Activated CD4-positive, alpha-beta T cell treated with anti-CD3 and anti-CD28 coated beads, Interleukin-2, amount 50 U/mL, for 1 hour (primary cell): ENCODE measurements around the gene SLC16A4.
A peak's percentile ranks its signal among the peaks of the same experiment; 100 is the strongest.
"Not testable (repeated sequence)": the region's sequence is repeated elsewhere in the genome, so short reads cannot be mapped to it uniquely, and the experiment has no call there.

Source experiments
- DNase-seq: peaks from one replicate; pipeline ENCODE4 v3.0.0-alpha.2; 2020

Gene SLC16A4

GRCh38 chr1:110407260-110408210, 16.7 kb upstream of the SLC16A4 start, which contains the start of gene LAMTOR5:
LAMTOR5 (minus strand) TSS chr1:110407694; CDS start chr1:110407620, 74 bp downstream.
- DNase-seq = peak; percentile 90

- not testable (repeated sequence) for DNase-seq
These were observed 15.6 kb upstream of the SLC16A4 start for GRCh38 chr1:110406407-110406806.

GRCh38 chr1:110404401-110404800, 13.6 kb upstream of the SLC16A4 start:
- DNase-seq = no peak

DNA sequence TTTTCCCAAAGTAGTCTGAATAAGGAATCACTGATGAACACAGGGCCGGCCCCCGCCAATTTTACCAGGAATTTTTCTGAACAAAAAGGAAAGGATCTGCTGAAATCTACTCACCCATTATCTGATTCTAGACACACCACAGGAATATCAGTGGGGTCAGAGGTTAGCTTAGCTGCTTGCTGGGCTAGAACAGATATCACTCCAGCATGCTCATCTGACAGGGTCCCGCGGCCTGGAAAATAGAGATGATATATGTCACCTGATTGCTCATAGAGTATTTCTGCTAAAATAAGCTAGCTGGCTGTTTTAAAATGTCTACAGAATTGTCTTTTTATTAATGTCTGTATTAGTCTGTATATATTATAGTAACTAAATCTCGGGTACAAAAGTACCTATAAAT, 13.0 kb upstream of the SLC16A4 start:
- DNase-seq = no peak

DNA sequence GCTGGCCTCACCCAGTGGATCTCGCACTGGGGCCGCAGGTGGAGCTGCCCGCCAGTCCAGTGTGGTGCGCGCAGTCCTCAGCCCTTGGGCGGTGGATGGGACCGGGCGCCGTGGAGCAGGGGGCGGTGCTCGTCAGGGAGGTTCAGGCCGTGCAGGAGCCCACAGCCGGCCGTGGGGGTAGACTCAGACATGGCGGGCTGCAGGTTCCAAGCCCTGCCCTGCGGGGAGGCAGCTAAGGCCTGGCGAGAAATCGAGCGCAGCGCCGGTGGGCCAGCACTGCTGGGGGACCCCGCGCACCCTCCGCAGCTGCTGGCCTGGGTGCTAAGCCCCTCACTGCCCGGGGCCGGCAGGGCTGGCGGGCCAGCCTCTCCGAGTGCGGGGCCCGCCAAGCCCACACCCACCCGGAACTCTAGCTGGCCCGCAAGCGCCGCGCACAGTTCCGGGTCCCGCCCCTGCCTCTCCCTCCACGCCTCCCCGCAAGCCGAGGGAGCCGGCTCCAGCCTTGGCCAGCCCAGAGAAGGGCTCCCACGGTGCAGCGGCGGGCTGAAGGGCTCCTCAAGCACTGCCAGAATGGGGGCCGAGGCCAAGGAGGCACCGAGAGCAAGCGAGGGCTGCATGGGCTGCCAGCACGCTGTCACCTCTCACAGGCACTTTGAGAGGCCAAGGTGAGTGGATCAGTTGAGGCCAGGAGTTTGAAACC, 5.6 kb upstream of the SLC16A4 start:
- DNase-seq = not testable (repeated sequence)

GRCh38 chr1:110394493-110394820, 3.6 kb upstream of the SLC16A4 start:
- DNase-seq = no peak

- DNase-seq = no peak
These were observed 3.1 kb upstream of the SLC16A4 start for GRCh38 chr1:110393691-110394492.

GRCh38 chr1:110393286-110393685, 2.5 kb upstream of the SLC16A4 start:
- DNase-seq = no peak

- no peak for DNase-seq
These were observed 730 bp downstream of the SLC16A4 start for GRCh38 chr1:110390096-110390495.

DNA sequence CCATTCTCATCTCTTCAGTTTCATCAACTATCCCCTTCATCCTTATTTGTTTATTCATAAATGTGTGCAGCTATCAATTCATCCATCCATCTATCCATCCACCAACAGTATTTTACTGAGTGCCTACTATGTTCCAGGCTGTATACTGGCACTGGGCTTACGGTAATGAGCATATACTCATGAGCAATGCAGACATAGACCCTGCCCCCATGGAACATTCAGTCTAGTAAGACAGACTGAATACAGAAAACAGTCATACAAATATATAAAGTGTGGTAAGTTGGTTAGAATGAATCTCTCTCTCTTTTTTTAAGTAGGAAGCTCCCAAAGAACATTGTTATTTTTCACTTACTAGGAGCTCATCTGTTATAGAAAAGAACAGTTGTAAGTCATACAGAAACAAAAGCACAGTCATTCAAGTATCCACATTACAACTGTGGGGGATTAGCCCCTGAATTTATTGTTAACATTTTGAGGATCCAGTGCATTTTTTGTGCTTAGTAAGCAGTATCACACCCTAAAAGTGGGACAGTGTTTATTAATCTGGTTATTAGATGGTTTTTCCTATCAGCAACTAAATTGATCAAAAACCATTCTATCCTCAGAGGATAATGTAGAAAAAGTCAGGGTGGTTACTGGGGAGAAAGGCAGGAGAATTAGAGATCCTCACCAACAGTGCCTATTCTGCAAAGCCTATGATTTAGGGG, 3.6 kb downstream of the SLC16A4 start:
- no peak for DNase-seq

- DNase-seq = no peak
These were observed 5.5 kb downstream of the SLC16A4 start for GRCh38 chr1:110385369-110385768.

DNA sequence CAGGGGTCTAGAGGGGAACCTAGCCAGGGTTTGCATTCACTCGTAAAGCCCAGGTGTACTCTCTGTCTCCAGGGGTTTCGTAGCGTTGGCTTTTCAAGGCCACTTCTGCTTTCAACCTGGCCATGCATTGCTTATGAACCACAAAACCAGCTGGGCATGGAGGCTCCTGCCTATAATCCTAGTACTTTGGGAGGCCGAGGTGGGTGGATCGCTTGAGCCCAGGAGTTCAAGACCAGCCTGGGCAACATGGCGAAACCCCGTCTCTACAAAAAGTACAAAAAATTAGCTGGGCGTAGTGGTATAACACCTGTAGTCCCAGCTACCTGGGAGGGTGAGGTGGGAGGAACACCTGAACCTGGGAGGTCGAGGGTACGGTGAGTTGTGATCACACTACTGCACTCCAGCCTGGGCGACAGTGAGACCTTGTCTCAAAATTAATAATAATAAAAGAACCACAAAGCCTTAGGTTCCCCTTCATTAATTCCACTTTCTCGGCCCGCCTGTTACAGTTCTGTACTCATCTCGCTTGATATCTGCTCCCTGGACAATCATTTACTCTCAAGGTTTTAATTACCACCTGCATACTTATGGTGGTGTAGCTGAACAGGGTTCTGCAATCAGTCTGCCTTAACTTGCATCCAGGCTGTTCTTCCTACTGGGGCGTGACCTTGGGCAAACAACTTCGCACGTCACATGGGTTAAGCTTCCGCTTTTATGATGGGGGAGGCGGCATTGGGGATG, 6.1 kb downstream of the SLC16A4 start:
- no peak for DNase-seq

GRCh38 chr1:110383251-110383990, 7.4 kb downstream of the SLC16A4 start:
- DNase-seq = no peak

GRCh38 chr1:110380672-110381283, 10.0 kb downstream of the SLC16A4 start:
- no peak for DNase-seq

- no peak for DNase-seq
These were observed 15.3 kb downstream of the SLC16A4 start for GRCh38 chr1:110375490-110375889.

GRCh38 chr1:110370827-110371226, 20.0 kb downstream of the SLC16A4 start:
- DNase-seq = no peak

GRCh38 chr1:110364221-110364620, 26.6 kb downstream of the SLC16A4 start:
- no peak for DNase-seq

DNA sequence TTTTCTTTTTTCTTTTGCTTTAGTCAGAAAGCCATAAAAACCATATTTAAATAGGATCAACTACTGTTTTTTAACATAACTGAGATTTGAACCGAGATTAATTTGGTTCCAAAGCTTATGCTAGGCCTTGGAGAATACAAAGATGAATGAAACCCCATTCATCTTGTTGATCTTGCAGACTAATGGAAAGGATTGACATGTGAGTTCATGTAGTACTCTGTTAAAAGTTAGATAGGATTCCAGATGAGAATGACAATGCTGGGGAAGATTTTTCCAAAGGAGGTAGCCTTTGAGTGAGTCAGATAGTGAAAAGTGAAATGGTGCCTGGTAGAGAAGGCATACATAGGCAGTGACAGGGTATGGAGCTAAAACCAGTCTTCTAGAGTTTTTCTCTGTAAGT, 29.0 kb downstream of the SLC16A4 start:
- no peak for DNase-seq

DNA sequence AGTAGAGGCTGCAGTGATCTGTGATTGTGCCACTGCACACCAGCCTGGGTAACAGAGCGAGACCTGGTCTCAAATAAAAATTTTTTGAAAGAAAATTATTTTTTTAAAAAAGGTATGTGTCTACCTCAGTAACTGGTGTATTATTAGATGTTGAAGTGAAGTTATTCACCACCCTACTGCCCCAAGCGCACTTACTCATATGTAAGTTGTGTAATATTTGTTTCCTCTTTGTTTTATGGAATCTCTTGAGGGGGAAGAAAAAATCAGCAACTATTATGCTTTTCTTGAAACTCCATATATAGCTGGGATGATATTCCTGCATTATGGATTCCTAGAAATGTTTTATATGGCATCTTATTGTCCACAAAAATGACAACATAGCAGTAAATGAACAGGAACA, 30.4 kb downstream of the SLC16A4 start:
- no peak for DNase-seq

DNA sequence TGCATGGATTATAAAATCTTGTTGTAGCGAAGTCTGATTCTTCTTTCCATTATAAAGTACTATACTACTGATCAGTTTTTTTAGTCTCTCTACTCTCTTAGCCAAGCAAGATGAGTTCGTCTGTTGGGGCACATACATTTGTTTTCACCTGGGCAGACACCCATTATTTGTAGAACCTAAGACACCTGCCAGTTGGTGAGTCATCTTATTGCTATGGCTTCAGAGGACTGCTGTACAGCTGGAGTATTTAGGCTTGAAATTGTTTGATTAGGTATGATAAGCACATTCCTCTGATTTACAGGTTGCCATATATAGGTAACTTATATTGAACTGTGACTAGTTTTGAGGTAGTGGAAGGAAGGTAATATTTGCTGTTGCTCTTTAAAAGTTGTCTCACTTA, 34.4 kb downstream of the SLC16A4 start:
- DNase-seq = no peak

DNA sequence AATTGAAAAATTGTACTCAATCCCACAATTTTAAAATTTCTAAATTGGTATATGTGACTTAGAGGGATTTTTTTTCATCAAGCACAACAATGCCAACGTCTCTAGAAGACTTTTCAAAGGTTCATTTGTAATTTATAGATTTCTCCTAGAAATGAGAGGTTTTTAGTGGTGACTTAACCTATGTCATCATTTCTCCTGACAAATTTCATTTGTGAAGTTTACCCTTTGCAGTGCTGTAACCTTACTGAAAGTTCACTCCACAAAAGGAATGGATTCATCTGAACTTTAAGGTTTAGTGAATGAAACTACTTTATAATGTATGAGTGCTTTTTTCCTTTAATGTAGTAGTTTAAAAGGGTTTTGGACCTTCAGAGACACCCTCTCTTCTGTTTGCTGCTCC, 35.5 kb downstream of the SLC16A4 start:
- no peak for DNase-seq
